ENCODE results near the gene TUBA1C.
"Not testable (repeated sequence)": the region's sequence is repeated elsewhere in the genome, so short reads cannot be mapped to it uniquely, and the experiment has no call there.

Gene TUBA1C

DNA sequence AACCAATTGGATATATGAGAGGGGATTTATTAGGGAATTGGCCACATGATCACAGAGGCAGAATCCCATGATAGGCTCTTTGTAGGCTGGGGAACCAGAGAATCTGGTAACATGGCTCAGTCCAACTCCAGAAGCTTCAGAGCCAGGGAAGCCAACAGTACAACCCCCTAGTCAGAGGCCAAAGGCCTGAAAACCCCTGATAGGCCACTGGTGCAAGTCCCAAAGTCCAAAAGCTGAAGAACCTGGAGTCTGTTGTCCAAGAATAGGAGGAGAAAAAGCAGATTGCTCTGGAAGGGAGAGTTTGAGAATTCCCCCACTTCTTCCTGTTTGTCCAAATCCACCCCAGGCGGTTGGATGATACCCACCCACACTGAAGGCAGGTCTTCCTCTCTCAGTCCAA, 49.9 kb downstream of the TUBA1C start:
- DNase-seq: no peak

DNA sequence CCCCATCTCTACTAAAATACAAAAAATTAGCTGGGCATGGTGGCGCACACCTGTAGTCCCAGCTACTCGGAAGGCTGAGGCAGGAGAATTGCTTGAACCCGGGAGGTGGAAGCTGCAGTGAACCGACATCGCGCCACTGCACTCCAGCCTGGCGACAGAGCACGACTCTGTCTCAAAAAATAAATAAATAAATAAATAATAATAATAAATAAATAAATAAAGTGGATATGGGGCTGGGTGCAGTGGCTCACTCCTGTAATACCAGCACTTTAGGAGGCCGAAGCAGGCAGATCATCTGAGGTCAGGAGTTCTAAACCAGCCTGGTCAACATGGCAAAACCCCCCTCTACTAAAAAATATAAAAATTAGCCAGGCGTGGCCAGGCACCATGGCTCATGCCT, 52.2 kb downstream of the TUBA1C start:
- DNase-seq: not testable (repeated sequence)

DNA sequence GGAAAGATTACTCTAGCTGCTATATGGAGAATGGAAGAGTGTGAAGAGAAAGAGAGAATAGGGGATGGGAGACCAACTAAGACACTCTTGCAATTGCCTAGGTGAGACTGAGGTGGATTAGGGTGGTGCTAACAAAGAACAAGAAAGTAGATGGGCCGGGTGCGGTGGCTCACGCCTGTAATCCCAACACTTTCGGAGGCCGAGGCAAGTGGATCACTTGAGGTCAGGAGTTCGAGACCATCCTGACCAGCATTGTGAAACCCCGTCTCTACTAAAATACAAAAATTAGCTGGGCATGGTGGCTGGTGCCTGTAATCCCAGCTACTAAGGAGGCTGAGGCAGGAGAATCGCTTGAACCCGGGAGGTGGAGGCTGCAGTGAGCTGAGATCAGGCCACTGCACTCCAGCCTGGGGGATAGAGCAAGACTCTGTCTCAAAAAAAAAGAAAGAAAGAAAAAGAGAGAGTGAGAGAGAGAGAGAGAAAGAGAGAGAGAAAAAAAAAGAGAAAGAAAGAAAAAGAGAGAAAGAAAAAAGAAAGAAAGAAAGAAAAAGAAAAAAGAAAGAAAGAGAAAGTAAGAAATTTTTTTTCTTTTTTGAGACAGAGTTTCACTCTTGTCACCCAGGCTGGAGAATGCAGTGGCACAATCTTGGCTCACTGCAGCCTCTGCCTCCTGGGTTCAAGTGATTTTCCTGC, 55.7 kb downstream of the TUBA1C start:
- not testable (repeated sequence) for DNase-seq

DNA sequence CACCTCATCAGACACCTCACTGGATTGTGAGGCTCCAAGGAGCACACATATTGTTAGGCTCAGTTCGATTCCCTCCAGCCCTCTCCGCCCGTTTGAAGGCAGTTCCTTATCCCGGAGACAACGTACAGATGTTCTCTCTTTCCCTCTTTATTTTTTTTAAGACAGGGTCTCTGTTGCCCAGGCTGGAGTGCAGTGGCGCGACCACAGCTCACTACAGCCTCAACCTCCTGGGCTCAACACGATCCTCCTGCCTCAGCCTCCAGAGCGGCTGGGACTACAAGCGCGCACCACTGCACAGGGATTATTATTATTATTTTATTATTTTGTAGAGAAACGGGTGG, 57.5 kb downstream of the TUBA1C start:
- DNase-seq: no peak

DNA sequence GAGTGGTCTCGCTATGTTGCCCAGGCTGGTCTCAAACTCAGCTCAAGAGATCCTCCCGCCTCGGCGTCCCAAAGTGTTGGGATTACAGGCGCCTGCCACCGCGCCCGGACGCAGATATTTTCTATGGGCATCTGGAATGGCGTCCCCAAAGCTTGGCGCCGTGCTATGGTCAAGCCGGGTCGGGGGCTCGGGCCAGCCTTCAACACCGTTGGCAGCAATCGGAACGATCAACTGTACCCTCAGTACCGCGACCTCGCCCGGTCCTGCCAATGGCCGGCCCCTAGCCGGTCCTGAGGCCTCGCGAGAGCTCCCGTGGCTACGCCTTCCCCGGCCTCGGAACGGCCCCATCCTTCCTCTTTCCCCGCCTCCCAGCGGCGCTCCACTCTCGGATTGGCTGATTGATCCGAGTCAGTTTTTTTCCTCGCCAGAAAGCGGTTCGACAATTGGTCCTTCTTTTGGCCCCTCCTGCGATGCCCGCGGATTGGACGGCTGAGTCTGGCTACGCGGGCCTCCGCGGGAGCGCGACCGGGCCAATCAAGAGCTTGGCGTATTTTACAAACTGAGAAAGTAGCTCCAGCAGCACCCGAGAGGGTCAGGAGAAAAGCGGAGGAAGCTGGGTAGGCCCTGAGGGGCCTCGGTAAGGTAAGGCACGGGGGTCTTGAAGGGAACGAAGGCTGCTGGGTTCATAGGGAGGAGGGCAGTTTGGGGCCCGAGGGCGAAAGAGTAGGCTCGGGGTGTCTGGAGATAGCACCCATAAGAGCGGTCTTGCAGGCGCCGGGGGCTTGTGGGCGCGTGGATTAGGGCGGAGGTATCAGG, 58.0 kb downstream of the TUBA1C start, which contains the start of gene TROAP:
Gene TROAP, plus strand, starts transcription at position 548 of the 816 bp plus-strand sequence. CDS start 354 bp downstream, outside the sequence.
- DNase-seq: peak; percentile 99

DNA sequence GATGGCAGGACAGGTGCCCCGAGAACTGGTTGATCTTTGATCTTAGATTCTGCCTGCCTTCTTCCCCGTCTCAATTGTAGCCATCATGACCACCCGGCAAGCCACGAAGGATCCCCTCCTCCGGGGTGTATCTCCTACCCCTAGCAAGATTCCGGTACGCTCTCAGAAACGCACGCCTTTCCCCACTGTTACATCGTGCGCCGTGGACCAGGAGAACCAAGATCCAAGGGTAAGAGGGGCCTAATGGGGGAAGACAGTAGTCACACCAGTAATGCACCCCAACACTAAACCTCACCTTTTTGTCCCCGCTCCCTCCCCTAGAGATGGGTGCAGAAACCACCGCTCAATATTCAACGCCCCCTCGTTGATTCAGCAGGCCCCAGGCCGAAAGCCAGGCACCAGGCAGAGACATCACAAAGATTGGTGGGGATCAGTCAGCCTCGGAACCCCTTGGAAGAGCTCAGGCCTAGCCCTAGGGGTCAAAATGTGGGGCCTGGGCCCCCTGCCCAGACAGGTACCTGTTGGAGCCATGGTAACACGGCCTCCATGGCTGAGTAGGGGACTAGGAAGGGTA, 58.7 kb downstream of the TUBA1C start:
- no peak for DNase-seq

Measured in NCI-H2029 (cell line).